CD4-positive, CD25-positive, alpha-beta regulatory T cell (primary cell): Measurements from ENCODE around the gene MPLKIP. TPM values are rescaled to one million over a fixed set of nuclear protein-coding genes. Genes with fewer than 3 reads are reported as not detected.
"Not testable (repeated sequence)": the region's sequence is repeated elsewhere in the genome, so short reads cannot be mapped to it uniquely, and the experiment has no call there.

ENCODE experiments used
- ATAC-seq, 2 donors: fragments of 150-1000 bp; cut with Tn5 transposase; one replicate each; pipeline ENCODE4 v1.10.0; 2021; ENCODE audit warnings: low read depth in 2 of 2, moderate number of reproducible peaks in 2 of 2, moderate library complexity in 1 of 2
- DNase-seq, 3 donors: peaks; one replicate each; pipeline versions ENCODE4 v3.0.0 to v3.0.0-alpha.2; 2012 to 2022; ENCODE audit warnings: mixed read lengths in 1 of 3
- H3K27ac ChIP-seq: one replicate; pipeline ENCODE4 v1.7.0; 2013; ENCODE audit warnings: mild to moderate bottlenecking, low read length; ENCODE audit not compliant: insufficient read depth, poor library complexity, severe bottlenecking
- H3K27me3 ChIP-seq: one replicate; pipeline ENCODE4 v1.7.0; 2013; ENCODE audit warnings: low read length; ENCODE audit not compliant: control insufficient read depth, insufficient read depth
- H3K36me3 ChIP-seq: one replicate; pipeline ENCODE4 v1.7.0; 2013; ENCODE audit warnings: mild to moderate bottlenecking, low read length, moderate library complexity; ENCODE audit not compliant: control insufficient read depth, insufficient read depth
- H3K4me1 ChIP-seq: 2 replicates; pipeline ENCODE4 v1.7.0; 2013; ENCODE audit warnings: mild to moderate bottlenecking, low read length; ENCODE audit not compliant: insufficient read depth, control insufficient read depth, poor library complexity, severe bottlenecking
- H3K4me3 ChIP-seq: one replicate; pipeline ENCODE4 v1.7.0; 2013; ENCODE audit warnings: low read depth, mild to moderate bottlenecking, low read length, moderate library complexity
- H3K9me3 ChIP-seq, 2 experiments: 1 replicate in 1 of 2; 2 replicates in 1 of 2; pipeline ENCODE4 v1.7.0; 2013; ENCODE audit warnings: low read length in 2 of 2, mild to moderate bottlenecking in 1 of 2, moderate library complexity in 1 of 2; ENCODE audit not compliant: control insufficient read depth in 2 of 2
- H3K27ac Mint-ChIP-seq, 3 donors: one replicate each; pipeline ENCODE4 v1.8.0; 2020 to 2022; ENCODE audit warnings: mild to moderate bottlenecking in 3 of 3, mixed read lengths in 3 of 3, moderate library complexity in 2 of 3
- H3K27me3 Mint-ChIP-seq: one replicate; pipeline ENCODE4 v1.8.0; 2022; ENCODE audit warnings: mild to moderate bottlenecking, mixed read lengths
- H3K36me3 Mint-ChIP-seq: one replicate; pipeline ENCODE4 v1.8.0; 2020; ENCODE audit warnings: mixed read lengths
- H3K4me1 Mint-ChIP-seq, 4 donors: one replicate each; pipeline ENCODE4 v1.8.0; 2020 to 2022; ENCODE audit warnings: mixed read lengths in 4 of 4, mild to moderate bottlenecking in 1 of 4
- H3K4me3 Mint-ChIP-seq, 4 donors: one replicate each; pipeline ENCODE4 v1.8.0; 2020 to 2022; ENCODE audit warnings: mild to moderate bottlenecking in 4 of 4, mixed read lengths in 4 of 4, moderate library complexity in 3 of 4
- H3K9me3 Mint-ChIP-seq, 7 donors: one replicate each; pipeline ENCODE4 v1.8.0; 2020 to 2022; ENCODE audit warnings: mixed read lengths in 7 of 7, mild to moderate bottlenecking in 3 of 7, moderate library complexity in 2 of 7
- polyA plus RNA-seq, 4 donors: library from polyadenylated mRNA; unstranded; fragments of 300-500 nt; fragmentation: Illumina TruSeq; gene quantifications; one replicate each; pipeline ENCODE4 v1.2.3, GENCODE V29; 2021
- total RNA-seq: library from RNA; stranded (reverse); gene quantifications from one replicate; pipeline ENCODE4 v1.2.3, GENCODE V29; 2022

The MPLKIP gene
- total and polyA plus RNA-seq, 5 donors from 2014 or later, result 22.4 to 95.5 (median 92.0) TPM

DNA sequence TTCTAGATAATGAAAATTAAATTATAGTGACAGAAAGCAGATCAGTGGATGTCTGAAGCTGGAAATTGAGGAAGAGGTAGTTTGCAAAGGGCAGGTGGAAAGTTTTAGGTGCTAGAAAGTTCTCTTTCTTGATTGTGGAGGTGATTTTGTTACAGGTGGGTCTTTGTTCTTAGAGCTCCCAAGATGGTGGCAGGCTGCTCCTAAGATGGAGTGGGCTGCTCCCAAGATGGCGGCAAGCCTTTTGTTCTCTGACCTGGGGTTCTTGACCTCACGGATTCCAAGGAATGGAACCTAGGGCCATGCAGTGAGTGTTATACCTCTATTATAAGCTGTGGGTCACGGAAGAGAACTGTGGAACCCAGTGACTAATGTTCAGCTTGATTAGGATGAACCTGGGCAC lies 32.9 kb upstream of the MPLKIP start:
- Mint-ChIP-seq H3K27ac (no peak overlapping the region), H3K36me3 (no peaks in the 10 kb centered on the region), H3K4me3 (no peak overlapping the region), H3K9me3 (no peaks in the 10 kb centered on the region), H3K27me3 (peaks cover 6% of the 10 kb centered on the region), H3K4me1 (no peaks in the 10 kb centered on the region)
- no peaks in the 10 kb centered on the region for H3K4me1 ChIP-seq
- H3K27me3 ChIP-seq, result peaks cover under 1% of the 10 kb centered on the region
- no peak overlapping the region for H3K4me3 ChIP-seq
- no peaks in the 10 kb centered on the region for H3K36me3 ChIP-seq
- no peak overlapping the region for H3K27ac ChIP-seq
- no peak for DNase-seq
- H3K9me3 ChIP-seq, result no peaks in the 10 kb centered on the region
- no peak for ATAC-seq

DNA sequence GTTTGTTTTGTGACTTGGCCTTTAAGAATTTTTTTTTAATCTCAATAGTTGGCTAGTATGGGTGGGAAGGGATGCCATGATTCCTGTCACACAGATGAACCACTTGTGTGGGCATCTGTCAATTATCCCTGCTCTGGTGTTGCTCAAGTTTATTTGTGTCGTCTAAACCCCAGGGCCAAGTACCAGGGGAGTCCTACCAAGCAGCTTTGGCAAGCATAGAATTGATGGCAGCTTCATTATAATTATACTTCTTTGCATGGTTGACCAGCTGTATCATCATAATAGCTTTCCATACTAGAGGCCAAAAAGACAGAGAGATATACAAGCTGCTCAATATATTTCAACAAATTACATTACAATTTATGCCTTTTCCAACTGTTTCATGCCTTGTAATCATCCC lies 30.8 kb upstream of the MPLKIP start:
- DNase-seq (no peak), ATAC-seq (no peak)
- Mint-ChIP-seq H3K4me3 (no peak overlapping the region), H3K4me1 (no peaks in the 10 kb centered on the region), H3K27me3 (peaks cover 10% of the 10 kb centered on the region), H3K9me3 (no peaks in the 10 kb centered on the region), H3K36me3 (no peaks in the 10 kb centered on the region), H3K27ac (no peak overlapping the region)
- no peak overlapping the region for H3K4me3 ChIP-seq
- H3K9me3 ChIP-seq, result no peaks in the 10 kb centered on the region
- no peaks in the 10 kb centered on the region for H3K36me3 ChIP-seq
- no peak overlapping the region for H3K27ac ChIP-seq
- no peaks in the 10 kb centered on the region for H3K4me1 ChIP-seq
- peaks cover 2% of the 10 kb centered on the region for H3K27me3 ChIP-seq

DNA sequence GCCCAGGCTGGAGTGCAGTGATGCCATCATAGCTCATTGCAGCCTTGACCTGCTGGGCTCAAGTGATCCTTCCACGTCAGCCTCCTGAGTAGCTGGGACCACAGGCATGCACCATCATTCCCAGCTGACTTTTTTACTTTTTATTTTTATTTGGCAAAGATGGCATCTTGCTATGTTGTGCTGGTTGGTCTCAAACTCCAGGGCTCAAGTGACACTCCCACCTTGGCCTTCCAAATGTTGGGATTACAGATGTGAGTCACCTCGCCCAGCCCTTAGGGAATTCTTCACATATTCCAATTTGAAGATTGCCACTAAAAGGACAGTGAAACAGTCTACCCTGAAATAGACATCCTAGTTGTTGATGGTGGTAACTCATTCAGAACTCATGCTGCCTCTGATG lies 28.1 kb upstream of the MPLKIP start:
- Histone ChIP-seq H3K27ac (no peak overlapping the region), H3K4me1 (no peaks in the 10 kb centered on the region), H3K4me3 (no peak overlapping the region), H3K36me3 (no peaks in the 10 kb centered on the region), H3K27me3 (peaks cover 2% of the 10 kb centered on the region), H3K9me3 (no peaks in the 10 kb centered on the region)
- H3K4me1 Mint-ChIP-seq, result no peaks in the 10 kb centered on the region
- H3K9me3 Mint-ChIP-seq, result no peaks in the 10 kb centered on the region
- ATAC-seq (no peak), DNase-seq (no peak)
- H3K4me3 Mint-ChIP-seq, result no peak overlapping the region
- no peaks in the 10 kb centered on the region for H3K36me3 Mint-ChIP-seq
- peaks cover 10% of the 10 kb centered on the region for H3K27me3 Mint-ChIP-seq
- peak overlapping the region in 1 of 3 donors; percentile 26 for H3K27ac Mint-ChIP-seq

DNA sequence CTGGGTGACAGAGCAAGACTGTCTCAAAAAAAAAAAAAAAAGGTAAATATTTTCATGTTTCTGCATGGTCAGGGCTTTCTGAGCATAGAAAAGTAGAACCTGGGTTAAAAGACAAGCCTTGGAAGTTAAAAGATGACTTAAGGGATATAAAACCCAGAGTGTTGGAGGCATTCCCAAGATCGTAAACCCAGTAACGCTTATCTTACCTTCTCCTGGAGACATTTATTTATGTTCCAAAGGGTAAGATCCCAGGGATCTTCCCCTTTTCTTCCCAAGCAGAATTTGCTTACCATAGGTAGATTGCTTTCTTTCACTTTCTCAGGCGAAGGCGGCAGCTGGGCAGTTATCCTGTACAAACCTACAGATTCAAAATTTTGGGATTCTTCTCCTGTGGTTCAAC lies 22.6 kb upstream of the MPLKIP start:
- no peaks in the 10 kb centered on the region for H3K27me3 ChIP-seq
- no peaks in the 10 kb centered on the region for H3K9me3 ChIP-seq
- H3K27ac ChIP-seq, result no peak overlapping the region
- peaks cover 0 to 2% (median 0%) of the 10 kb centered on the region in 4 donors for H3K4me1 Mint-ChIP-seq
- H3K36me3 ChIP-seq, result no peaks in the 10 kb centered on the region
- H3K27ac Mint-ChIP-seq, result no peak overlapping the region
- H3K4me3 Mint-ChIP-seq, result no peak overlapping the region
- ATAC-seq (no peak), DNase-seq (no peak)
- no peaks in the 10 kb centered on the region for H3K9me3 Mint-ChIP-seq
- no peak overlapping the region for H3K4me3 ChIP-seq
- H3K27me3 Mint-ChIP-seq, result peaks cover 4% of the 10 kb centered on the region
- no peaks in the 10 kb centered on the region for H3K36me3 Mint-ChIP-seq
- H3K4me1 ChIP-seq, result no peaks in the 10 kb centered on the region

DNA sequence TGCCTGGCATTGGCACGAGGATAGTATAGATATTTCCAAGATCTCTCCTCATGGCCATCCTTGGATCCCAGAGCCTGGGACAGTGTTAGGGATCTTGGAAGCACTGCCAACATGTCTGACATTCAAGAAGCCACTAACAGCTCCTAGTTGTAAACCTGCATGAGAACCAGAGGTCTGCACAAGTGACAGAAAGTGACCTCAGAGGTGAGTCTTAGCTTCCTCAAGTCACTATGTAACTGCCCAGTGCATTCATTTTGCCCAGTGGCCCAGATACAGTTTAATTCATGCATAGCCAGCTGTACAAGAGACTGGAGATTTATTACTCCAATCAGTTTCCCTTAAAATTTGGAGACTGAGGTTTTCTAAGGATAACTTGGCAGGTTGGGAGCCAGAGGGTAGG lies 17.1 kb upstream of the MPLKIP start:
- no peak overlapping the region for H3K4me3 ChIP-seq
- Mint-ChIP-seq H3K27me3 (peaks cover 8% of the 10 kb centered on the region), H3K9me3 (peaks cover 0 to 4% (median 0%) of the 10 kb centered on the region in 7 donors), H3K4me1 (peaks cover 0 to 4% (median 1%) of the 10 kb centered on the region in 4 donors), H3K36me3 (no peaks in the 10 kb centered on the region), H3K4me3 (no peak overlapping the region), H3K27ac (no peak overlapping the region)
- H3K36me3 ChIP-seq, result no peaks in the 10 kb centered on the region
- no peak for ATAC-seq
- no peaks in the 10 kb centered on the region for H3K9me3 ChIP-seq
- no peak overlapping the region for H3K27ac ChIP-seq
- no peaks in the 10 kb centered on the region for H3K4me1 ChIP-seq
- DNase-seq, result no peak
- no peaks in the 10 kb centered on the region for H3K27me3 ChIP-seq

DNA sequence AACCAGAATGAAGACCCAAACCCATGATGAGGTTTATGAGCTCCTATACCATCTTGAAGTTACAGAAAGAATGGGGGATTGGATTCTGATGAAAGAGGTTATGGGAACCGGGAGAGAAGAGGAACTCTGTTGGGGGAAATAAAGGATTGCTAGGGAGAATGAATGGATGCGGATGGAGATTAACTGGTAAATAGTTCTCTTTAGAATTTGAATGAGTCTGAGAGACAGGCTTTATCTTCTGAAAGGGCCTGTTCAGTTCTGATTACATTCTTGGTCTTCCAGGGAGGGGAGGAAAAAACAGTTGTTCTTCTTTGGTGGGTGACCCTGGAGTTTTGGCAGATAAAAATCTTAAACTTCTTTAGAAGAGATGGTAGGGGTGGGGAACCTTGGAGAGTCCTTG lies 14.2 kb upstream of the MPLKIP start:
- H3K9me3 Mint-ChIP-seq, result peaks cover 0 to 7% (median 0%) of the 10 kb centered on the region in 7 donors
- ATAC-seq (no peak), DNase-seq (no peak)
- H3K4me3 Mint-ChIP-seq, result no peak overlapping the region
- peaks cover 0 to 4% (median 1%) of the 10 kb centered on the region in 4 donors for H3K4me1 Mint-ChIP-seq
- no peaks in the 10 kb centered on the region for H3K4me1 ChIP-seq
- H3K4me3 ChIP-seq, result no peak overlapping the region
- no peak overlapping the region for H3K27ac ChIP-seq
- H3K36me3 Mint-ChIP-seq, result no peaks in the 10 kb centered on the region
- no peaks in the 10 kb centered on the region for H3K27me3 ChIP-seq
- no peaks in the 10 kb centered on the region for H3K36me3 ChIP-seq
- H3K27me3 Mint-ChIP-seq, result peaks cover 14% of the 10 kb centered on the region
- H3K27ac Mint-ChIP-seq, result no peak overlapping the region
- no peaks in the 10 kb centered on the region for H3K9me3 ChIP-seq

DNA sequence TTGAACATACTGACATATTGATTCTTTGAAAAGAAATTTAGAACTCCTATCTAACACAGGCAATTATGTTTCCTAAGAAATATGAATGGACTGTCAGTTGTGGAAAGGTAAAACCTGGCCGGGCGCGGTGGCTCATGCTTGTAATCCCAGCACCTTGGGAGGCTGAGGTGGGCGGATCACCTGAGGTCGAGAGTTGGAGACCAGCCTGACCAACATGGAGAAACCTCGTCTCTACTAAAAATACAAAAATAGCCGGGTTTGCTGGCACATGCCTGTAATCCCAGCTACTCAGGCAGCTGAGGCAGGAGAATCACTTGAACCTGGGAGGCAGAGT lies 13.8 kb upstream of the MPLKIP start:
- not testable (repeated sequence) for H3K4me3 Mint-ChIP-seq, ATAC-seq, H3K27me3 ChIP-seq, H3K4me1 Mint-ChIP-seq, H3K4me3 ChIP-seq, H3K9me3 Mint-ChIP-seq, DNase-seq, H3K9me3 ChIP-seq, H3K27ac Mint-ChIP-seq, H3K4me1 ChIP-seq, H3K27ac ChIP-seq, H3K36me3 Mint-ChIP-seq, H3K36me3 ChIP-seq
- H3K27me3 Mint-ChIP-seq, result peaks cover 14% of the 10 kb centered on the region

DNA sequence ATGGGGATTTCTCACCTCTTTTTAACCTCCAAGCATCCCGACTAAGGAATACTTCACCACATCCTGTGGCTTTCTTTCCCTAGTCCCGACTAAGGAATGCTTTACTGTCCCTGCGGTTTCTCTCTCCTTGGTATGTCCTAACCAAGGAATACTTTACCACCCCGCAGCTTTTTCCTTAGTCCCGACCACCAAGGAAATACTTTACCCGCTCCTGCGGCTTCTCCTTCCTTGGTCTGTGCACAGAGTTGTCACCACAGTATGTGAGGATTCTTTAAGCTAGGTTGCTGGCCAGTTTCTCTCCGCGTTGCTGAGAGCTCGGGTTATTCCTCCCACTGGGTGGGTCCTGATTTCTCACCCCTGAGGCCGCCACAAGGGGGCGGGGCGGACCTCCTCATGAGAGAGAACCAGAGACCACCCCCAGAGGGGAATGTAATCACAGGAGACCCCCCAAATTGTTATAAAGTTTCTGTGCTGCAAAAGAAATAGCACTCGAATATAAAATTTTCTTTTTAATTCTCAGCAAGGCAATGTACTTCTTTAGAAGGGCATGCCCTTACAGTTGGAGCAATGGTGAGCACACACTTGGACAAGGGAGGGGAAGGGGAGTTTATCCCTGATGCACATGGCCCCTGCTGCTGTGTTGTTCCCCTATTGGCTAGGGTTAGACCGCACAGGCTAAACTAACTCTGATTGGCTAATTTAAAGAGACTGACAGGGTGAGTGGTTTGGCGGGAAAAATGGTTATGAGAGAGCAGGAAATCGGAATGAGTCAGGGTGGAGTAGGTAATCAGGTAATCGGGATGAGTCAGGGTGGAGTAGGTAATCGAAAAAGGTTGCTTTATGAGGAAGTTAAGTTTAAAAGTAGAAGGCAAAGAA lies 13.2 kb upstream of the MPLKIP start:
- Mint-ChIP-seq H3K4me3 (peak overlapping the region in 1 of 4 donors; percentile 38), H3K4me1 (peaks cover 0 to 4% (median 0%) of the 10 kb centered on the region in 4 donors), H3K27me3 (peaks cover 14% of the 10 kb centered on the region), H3K9me3 (peaks cover 0 to 7% (median 0%) of the 10 kb centered on the region in 7 donors), H3K36me3 (no peaks in the 10 kb centered on the region), H3K27ac (no peak overlapping the region)
- Histone ChIP-seq H3K36me3 (no peaks in the 10 kb centered on the region), H3K27me3 (no peaks in the 10 kb centered on the region), H3K4me3 (no peak overlapping the region), H3K27ac (no peak overlapping the region), H3K9me3 (no peaks in the 10 kb centered on the region), H3K4me1 (no peaks in the 10 kb centered on the region)
- no peak for DNase-seq
- ATAC-seq, result no peak
